ENCODE data around the gene ZNF580. TPM values are rescaled to one million over a fixed set of nuclear protein-coding genes. Genes with fewer than 3 reads are reported as not detected.

The ZNF580 gene
- total RNA-seq, 1 donor from 2014 or later, result 30.7 TPM

GRCh38 chr19:55658846-55659459 lies 18.2 kb downstream of the ZNF580 start:
- H3K9me3 ChIP-seq, result no peaks in the 10 kb centered on the region
- H3K36me3 ChIP-seq, result peaks cover 46% of the 10 kb centered on the region
- ATAC-seq (no peak), DNase-seq (no peak)
- intact Hi-C loops (cut with DNase I), result no loop called here
- H3K27me3 ChIP-seq, result no peaks in the 10 kb centered on the region
- H3K4me3 ChIP-seq, result no peak overlapping the region
- peaks cover 44% of the 10 kb centered on the region for H3K4me1 ChIP-seq
- no peak overlapping the region for H3K27ac ChIP-seq
- no peak for TF ChIP-seq CTCF (IDR thresholded peaks at IDR 0.05)

GRCh38 chr19:55659822-55660221 lies 19.0 kb downstream of the ZNF580 start:
- Histone ChIP-seq H3K4me1 (peaks cover 44% of the 10 kb centered on the region), H3K27me3 (no peaks in the 10 kb centered on the region), H3K36me3 (peaks cover 55% of the 10 kb centered on the region), H3K27ac (no peak overlapping the region), H3K9me3 (no peaks in the 10 kb centered on the region), H3K4me3 (no peak overlapping the region)
- no peak for TF ChIP-seq CTCF (IDR thresholded peaks at IDR 0.05)
- DNase-seq, result no peak
- intact Hi-C loops (cut with DNase I), result no loop called here
- no peak for ATAC-seq

GRCh38 chr19:55660404-55660803 lies 19.6 kb downstream of the ZNF580 start:
- Histone ChIP-seq H3K36me3 (peaks cover 59% of the 10 kb centered on the region), H3K9me3 (no peaks in the 10 kb centered on the region), H3K27ac (no peak overlapping the region), H3K27me3 (no peaks in the 10 kb centered on the region), H3K4me1 (peaks cover 44% of the 10 kb centered on the region), H3K4me3 (no peak overlapping the region)
- ATAC-seq (no peak), DNase-seq (no peak)
- intact Hi-C loops (cut with DNase I), result no loop called here
- no peak for TF ChIP-seq CTCF (IDR thresholded peaks at IDR 0.05)

GRCh38 chr19:55660991-55661390 lies 20.2 kb downstream of the ZNF580 start:
- TF ChIP-seq CTCF (IDR thresholded peaks at IDR 0.05), result no peak
- Histone ChIP-seq H3K36me3 (peaks cover 65% of the 10 kb centered on the region), H3K4me3 (no peak overlapping the region), H3K27ac (no peak overlapping the region), H3K4me1 (peaks cover 40% of the 10 kb centered on the region), H3K27me3 (no peaks in the 10 kb centered on the region), H3K9me3 (no peaks in the 10 kb centered on the region)
- no peak for ATAC-seq
- DNase-seq, result no peak
- intact Hi-C loops (cut with DNase I), result no loop called here

GRCh38 chr19:55661826-55662225 lies 21.0 kb downstream of the ZNF580 start:
- H3K4me3 ChIP-seq, result no peak overlapping the region
- ATAC-seq (no peak), DNase-seq (no peak)
- intact Hi-C loops (cut with DNase I), result no loop called here
- no peak for TF ChIP-seq CTCF (IDR thresholded peaks at IDR 0.05)
- H3K36me3 ChIP-seq, result peaks cover 73% of the 10 kb centered on the region
- H3K27ac ChIP-seq, result no peak overlapping the region
- peaks cover 32% of the 10 kb centered on the region for H3K4me1 ChIP-seq
- no peaks in the 10 kb centered on the region for H3K27me3 ChIP-seq
- no peaks in the 10 kb centered on the region for H3K9me3 ChIP-seq

Data from upper lobe of right lung (tissue), 1 donor.